Endothelial cell of umbilical vein (primary cell): ENCODE results near the gene STYXL1. TPM values are rescaled to one million over a fixed set of nuclear protein-coding genes. Genes with fewer than 3 reads are reported as not detected.

ENCODE experiments used
- BruUV-seq: library from RNA; stranded (reverse); fragments of 400-500 nt; replicated peaks from 2 replicates; lab custom pipeline; 2021; lab: Mats Ljungman, UMichigan
- CTCF ChIA-PET: fragments of 300-600, 350-600 bp; sonication (Branson Sonifier 250); formaldehyde crosslinking; loops from one replicate; lab custom pipeline; 2021; ENCODE audit warnings: antibody characterized with exemption, inconsistent platforms; lab: Charles Lee
- POLR2A ChIA-PET: fragments of 300-600, 350-600 bp; sonication (Branson Sonifier 250); formaldehyde crosslinking; loops from one replicate; lab custom pipeline; 2021; ENCODE audit warnings: antibody characterized with exemption, inconsistent platforms; lab: Charles Lee
- DNase-seq: peaks from one replicate; pipeline ENCODE4 v3.0.0-alpha.2; 2011; ENCODE audit warnings: low read depth, low spot score
- FAIRE-seq: peaks from 2 replicates; lab custom pipeline; 2011; peaks lifted over from hg19 to GRCh38; lab: Jason Lieb, UNC
- H2AFZ ChIP-seq: 2 replicates; pipeline ENCODE4 v1.6.0; 2012; ENCODE audit warnings: low read depth, low read length, control low read depth, inconsistent platforms
- H3K27ac ChIP-seq: 2 replicates; pipeline ENCODE4 v1.5.1; 2011; ENCODE audit warnings: low read depth, mild to moderate bottlenecking, control low read depth, low read length, moderate library complexity; ENCODE audit not compliant: insufficient read depth
- H3K27me3 ChIP-seq, 2 experiments: 2 replicates each; pipeline versions ENCODE4 v1.6.0 to v1.6.1; 2011; ENCODE audit warnings: low read length in 2 of 2, mixed read lengths in 1 of 2; ENCODE audit not compliant: control insufficient read depth in 2 of 2, insufficient read depth in 2 of 2
- H3K36me3 ChIP-seq, 2 experiments: 2 replicates in 1 of 2; 3 replicates in 1 of 2; pipeline ENCODE4 v1.5.1; 2011; ENCODE audit warnings: low read length in 2 of 2, mild to moderate bottlenecking in 1 of 2, moderate library complexity in 1 of 2; ENCODE audit not compliant: control insufficient read depth in 2 of 2, insufficient read depth in 2 of 2; ENCODE audit errors: extremely low read depth in 1 of 2
- H3K4me1 ChIP-seq: 3 replicates; pipeline ENCODE4 v1.5.1; 2011; ENCODE audit warnings: mild to moderate bottlenecking, low read length; ENCODE audit not compliant: control insufficient read depth, insufficient read depth; ENCODE audit errors: extremely low read depth
- H3K4me2 ChIP-seq: 2 replicates; pipeline ENCODE4 v1.6.1; 2011; ENCODE audit warnings: low read length, control low read depth, mixed read lengths; ENCODE audit not compliant: insufficient read depth
- H3K4me3 ChIP-seq, 3 experiments: fragments of 200-600 bp in 1 of 3; sonication (generic), shearing (Covaris generic) in 1 of 3; replicated peaks in 1 of 3; 2 replicates each; pipeline ENCODE4 v1.5.1; 2011 to 2016; ENCODE audit warnings: control low read depth in 3 of 3, low read length in 3 of 3, mild to moderate bottlenecking in 2 of 3, inconsistent platforms in 1 of 3, low read depth in 1 of 3, moderate library complexity in 1 of 3; ENCODE audit not compliant: insufficient read depth in 1 of 3
- H3K79me2 ChIP-seq: 2 replicates; pipeline ENCODE4 v1.6.0; 2012; ENCODE audit warnings: low read length, inconsistent platforms; ENCODE audit not compliant: control insufficient read depth, insufficient read depth
- H3K9ac ChIP-seq: replicated peaks from 2 replicates; pipeline ENCODE3; 2011; ENCODE audit warnings: low read length, control low read depth; ENCODE audit not compliant: insufficient read depth; ENCODE audit errors: extremely low read depth
- H3K9me1 ChIP-seq: replicated peaks from 3 replicates; pipeline ENCODE4 v1.6.0; 2011; ENCODE audit warnings: mild to moderate bottlenecking, low read length; ENCODE audit not compliant: control insufficient read depth, insufficient read depth; ENCODE audit errors: extremely low read depth
- H3K9me3 ChIP-seq: replicated peaks from 2 replicates; pipeline ENCODE4 v1.5.1; 2012; ENCODE audit warnings: low read length, inconsistent platforms; ENCODE audit not compliant: control insufficient read depth, insufficient read depth
- H4K20me1 ChIP-seq: replicated peaks from 2 replicates; pipeline ENCODE3; 2011; ENCODE audit warnings: mild to moderate bottlenecking, low read length; ENCODE audit not compliant: control insufficient read depth, insufficient read depth; ENCODE audit errors: extremely low read depth
- CTCF ChIP-seq, 2 donors: IDR thresholded peaks; 1 replicate in 1 of 2; 2 replicates in 1 of 2; pipeline ENCODE4 v1.5.1; 2011; ENCODE audit warnings: low read length in 2 of 2, mild to moderate bottlenecking in 2 of 2, moderate library complexity in 2 of 2, control low read depth in 1 of 2, inconsistent platforms in 1 of 2, low read depth in 1 of 2; ENCODE audit not compliant: insufficient read depth in 1 of 2; ENCODE audit errors: extremely low read depth in 1 of 2
- EZH2 ChIP-seq: IDR thresholded peaks from 2 replicates; pipeline ENCODE4 v1.6.1; 2012; ENCODE audit warnings: borderline replicate concordance, low read depth, mild to moderate bottlenecking, moderate library complexity, low read length, inconsistent platforms; ENCODE audit not compliant: severe bottlenecking
- FOS ChIP-seq: IDR thresholded peaks from 2 replicates; pipeline ENCODE4 v1.6.1; 2011; ENCODE audit warnings: mild to moderate bottlenecking, low read length, moderate library complexity, borderline replicate concordance; ENCODE audit not compliant: insufficient read depth
- GATA2 ChIP-seq: IDR thresholded peaks from 2 replicates; pipeline ENCODE4 v1.7.0; 2011; ENCODE audit warnings: low read depth, mild to moderate bottlenecking, moderate library complexity, mixed read lengths, low read length; ENCODE audit not compliant: insufficient read length, insufficient read depth
- JUN ChIP-seq: IDR thresholded peaks from 2 replicates; pipeline ENCODE4 v1.6.1; 2011; ENCODE audit warnings: borderline replicate concordance, low read depth; ENCODE audit not compliant: insufficient read length, insufficient read depth
- MYC ChIP-seq: IDR thresholded peaks from one replicate; pipeline ENCODE4 v1.6.1; 2011; ENCODE audit warnings: mild to moderate bottlenecking, low read depth, low read length
- POLR2A ChIP-seq: IDR thresholded peaks from 2 replicates; pipeline ENCODE4 v1.6.1; 2012; ENCODE audit warnings: low read depth, mild to moderate bottlenecking, control low read depth, low read length
- POLR2AphosphoS5 ChIP-seq: IDR thresholded peaks from 2 replicates; pipeline ENCODE4 v1.6.1; 2012; ENCODE audit warnings: low read depth, mild to moderate bottlenecking, control low read depth, low read length, moderate library complexity; ENCODE audit not compliant: insufficient read depth
- dilution Hi-C: fragments of 300-500 bp; cut with MboI; formaldehyde crosslinking; loops from one replicate; pipeline ENCODE4 v1.15.0; 2019; ENCODE audit warnings: low sequenced_read_pairs; ENCODE audit not compliant: extremely low pct_ligation_motif_present
- intact Hi-C: fragments of 100-400 bp; cut with micrococcal nuclease; formaldehyde crosslinking; loops from one replicate; pipeline ENCODE4 v1.10.0; 2022
- polyA plus RNA-seq, 4 experiments: library from polyadenylated mRNA; depleted of rRNA in 3 of 4; stranded (reverse) in 3 of 4; unstranded in 1 of 4; fragments of >200 nt; gene quantifications; 2 replicates each; pipeline versions ENCODE4 v1.2.1 to v1.2.3, GENCODE V29; 2011 to 2012; ENCODE audit warnings: missing spikeins in 1 of 4
- total RNA-seq: library from RNA; stranded (reverse); gene quantifications from 2 replicates; pipeline ENCODE4 v1.2.3, GENCODE V29; 2021
- TF ChIP-seq, protein P1 (sequence below): IDR thresholded peaks from 2 replicates; pipeline ENCODE4 v1.6.1; 2011; ENCODE audit not compliant: insufficient read depth, insufficient read length

The STYXL1 gene
- total and polyA plus RNA-seq, 2 donors (not counting 3 experiments of a cell fraction or from before 2014, with no cell fraction given): 23.0 to 67.6 TPM

GRCh38 chr7:75963381-75963995 lies 84.3 kb downstream of the STYXL1 start:
- DNase-seq: no peak
- no peaks in the 10 kb centered on the region for H3K27me3 ChIP-seq

More at GRCh38 chr7:75963381-75963995, 84.3 kb downstream of the STYXL1 start:
- peak overlapping the region; percentile 43 for H3K27ac ChIP-seq
- ChIA-PET POLR2A (no interaction called here), CTCF (interaction anchor here (1.3 kb wide), 1 partner anchor 45 kb away, joined by 3 read pairs; no protein-coding TSS in a partner anchor)
- no peaks in the 10 kb centered on the region for H4K20me1 ChIP-seq
- H3K9ac ChIP-seq: no peak overlapping the region
- no peaks in the 10 kb centered on the region for H3K36me3 ChIP-seq
- peaks cover 11% of the 10 kb centered on the region for H3K4me1 ChIP-seq
- no peak overlapping the region for H3K4me3 ChIP-seq
- no peaks in the 10 kb centered on the region for H3K79me2 ChIP-seq
- no peak for FAIRE-seq
- H3K4me2 ChIP-seq: no peak overlapping the region
- BruUV-seq: no TSS peak
- no peak overlapping the region for H2AFZ ChIP-seq
- TF ChIP-seq FOS: no peak
- no peak for TF ChIP-seq CTCF (IDR thresholded peaks at IDR 0.05; ENCODE audit: extremely low read depth in 1 of 2, insufficient read depth in 1 of 2, low read depth in 1 of 2, low read length in 2 of 2)
- TF ChIP-seq POLR2AphosphoS5: no peak
- TF ChIP-seq, protein P1, sequence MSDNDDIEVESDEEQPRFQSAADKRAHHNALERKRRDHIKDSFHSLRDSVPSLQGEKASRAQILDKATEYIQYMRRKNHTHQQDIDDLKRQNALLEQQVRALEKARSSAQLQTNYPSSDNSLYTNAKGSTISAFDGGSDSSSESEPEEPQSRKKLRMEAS: no peak
- no peak for TF ChIP-seq GATA2
- no peak for TF ChIP-seq JUN
- TF ChIP-seq MYC: no peak
- no peak for TF ChIP-seq POLR2A
- no peak for TF ChIP-seq EZH2
- intact Hi-C loops (no loop called here), dilution Hi-C loops (no loop called here)
- H3K9me1 ChIP-seq: no peaks in the 10 kb centered on the region
- H3K9me3 ChIP-seq: no peaks in the 10 kb centered on the region
